ENCODE results near the gene GSDME.

GSDME gene

DNA sequence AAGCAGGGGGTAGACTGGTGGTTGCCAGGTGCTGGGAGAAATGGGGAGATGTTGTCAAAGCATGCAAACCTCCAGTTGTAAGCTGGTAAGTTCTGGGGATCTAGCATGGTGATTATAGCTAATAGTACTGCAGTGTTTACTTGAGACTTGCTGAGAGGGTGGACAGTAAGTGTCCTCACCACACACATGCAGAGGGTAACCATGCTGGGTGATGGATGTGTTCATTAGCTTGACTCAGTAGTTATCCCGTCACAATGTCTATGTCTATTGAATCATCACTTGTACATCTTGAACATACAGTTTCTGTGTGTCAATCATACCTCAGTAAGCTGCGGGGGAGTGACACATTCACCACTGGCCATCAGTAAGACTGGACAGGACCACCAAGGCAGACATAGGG is 42.1 kb downstream of the GSDME start:
- H3K36me3 ChIP-seq (ENCODE audit: control insufficient read depth, insufficient read depth, low read length) = no peaks in the 10 kb centered on the region
- no peaks in the 10 kb centered on the region for H3K4me1 ChIP-seq (ENCODE audit: control insufficient read depth, insufficient read depth, low read length)
- H3K27me3 ChIP-seq (ENCODE audit: control insufficient read depth, insufficient read depth, low read length) = no peaks in the 10 kb centered on the region
- no peak for DNase-seq (ENCODE audit: low read depth, low spot score)
- H3K4me3 ChIP-seq (ENCODE audit: low read length) = no peak overlapping the region
- no peak overlapping the region for H3K27ac ChIP-seq (ENCODE audit: low read length)
- no CpG with 5 or more reads among the region's 2 CpGs for WGBS (ENCODE audit: insufficient coverage, insufficient read length)
- H3K9me3 ChIP-seq (ENCODE audit: control insufficient read depth, insufficient read depth, low read length) = no peaks in the 10 kb centered on the region

- WGBS (ENCODE audit: insufficient coverage, insufficient read length) = no CpG with 5 or more reads among the region's 8 CpGs
- H3K27ac ChIP-seq (ENCODE audit: low read length) = no peak overlapping the region
- no peaks in the 10 kb centered on the region for H3K27me3 ChIP-seq (ENCODE audit: control insufficient read depth, insufficient read depth, low read length)
- no peaks in the 10 kb centered on the region for H3K9me3 ChIP-seq (ENCODE audit: control insufficient read depth, insufficient read depth, low read length)
- no peaks in the 10 kb centered on the region for H3K4me1 ChIP-seq (ENCODE audit: control insufficient read depth, insufficient read depth, low read length)
- no peaks in the 10 kb centered on the region for H3K36me3 ChIP-seq (ENCODE audit: control insufficient read depth, insufficient read depth, low read length)
- no peak for DNase-seq (ENCODE audit: low read depth, low spot score)
- no peak overlapping the region for H3K4me3 ChIP-seq (ENCODE audit: low read length)
Observed at GRCh38 chr7:24714676-24715010, 42.6 kb downstream of the GSDME start.

- Histone ChIP-seq H3K27me3 (ENCODE audit: control insufficient read depth, insufficient read depth, low read length) (no peaks in the 10 kb centered on the region), H3K4me1 (ENCODE audit: control insufficient read depth, insufficient read depth, low read length) (no peaks in the 10 kb centered on the region), H3K9me3 (ENCODE audit: control insufficient read depth, insufficient read depth, low read length) (no peaks in the 10 kb centered on the region), H3K36me3 (ENCODE audit: control insufficient read depth, insufficient read depth, low read length) (no peaks in the 10 kb centered on the region), H3K4me3 (ENCODE audit: low read length) (no peak overlapping the region), H3K27ac (ENCODE audit: low read length) (no peak overlapping the region)
- no peak for DNase-seq (ENCODE audit: low read depth, low spot score)
- no CpG with 5 or more reads among the region's 14 CpGs for WGBS (ENCODE audit: insufficient coverage, insufficient read length)
Observed at GRCh38 chr7:24713850-24714675, 43.2 kb downstream of the GSDME start.

DNA sequence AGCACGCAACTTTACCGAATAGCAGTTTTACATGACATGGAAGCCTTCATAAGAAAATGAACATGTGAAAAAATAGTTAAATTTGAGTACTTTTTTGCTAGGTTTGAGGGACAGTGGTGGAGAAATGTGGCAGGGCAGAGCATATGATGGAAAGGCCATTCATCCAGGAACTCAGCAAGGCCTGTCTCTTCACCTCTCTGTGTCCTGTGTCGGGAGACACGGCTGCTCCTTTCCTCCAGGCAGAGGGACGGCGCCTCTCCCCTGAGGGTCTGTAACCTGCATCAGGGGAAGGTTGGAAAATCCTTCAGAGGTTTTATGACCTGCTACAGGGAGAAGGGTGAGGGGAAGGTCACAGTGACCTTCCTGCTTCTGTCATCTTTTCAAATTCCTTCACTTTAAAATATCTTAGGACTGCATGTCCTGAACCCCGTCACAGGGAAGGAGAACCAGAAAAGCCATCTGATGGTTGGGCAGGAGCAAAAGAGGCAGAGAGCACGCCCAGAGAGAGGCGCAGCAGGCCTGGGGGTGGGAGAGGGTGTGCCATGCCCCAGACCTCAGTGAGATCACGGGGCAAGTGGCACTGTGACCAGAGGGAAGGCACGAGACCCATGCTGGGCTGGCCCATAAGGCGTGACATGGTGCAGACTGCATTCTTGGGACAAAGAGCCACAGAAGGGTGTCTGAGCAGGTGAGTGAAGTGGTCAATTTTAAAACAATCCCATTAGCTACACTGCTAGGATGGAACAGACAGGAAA is 44.0 kb downstream of the GSDME start:
- Histone ChIP-seq H3K36me3 (ENCODE audit: control insufficient read depth, insufficient read depth, low read length) (no peaks in the 10 kb centered on the region), H3K27ac (ENCODE audit: low read length) (no peak overlapping the region), H3K9me3 (ENCODE audit: control insufficient read depth, insufficient read depth, low read length) (no peaks in the 10 kb centered on the region), H3K27me3 (ENCODE audit: control insufficient read depth, insufficient read depth, low read length) (no peaks in the 10 kb centered on the region), H3K4me3 (ENCODE audit: low read length) (no peak overlapping the region), H3K4me1 (ENCODE audit: control insufficient read depth, insufficient read depth, low read length) (no peaks in the 10 kb centered on the region)
- no peak for DNase-seq (ENCODE audit: low read depth, low spot score)
- no CpG with 5 or more reads among the region's 12 CpGs for WGBS (ENCODE audit: insufficient coverage, insufficient read length)

DNA sequence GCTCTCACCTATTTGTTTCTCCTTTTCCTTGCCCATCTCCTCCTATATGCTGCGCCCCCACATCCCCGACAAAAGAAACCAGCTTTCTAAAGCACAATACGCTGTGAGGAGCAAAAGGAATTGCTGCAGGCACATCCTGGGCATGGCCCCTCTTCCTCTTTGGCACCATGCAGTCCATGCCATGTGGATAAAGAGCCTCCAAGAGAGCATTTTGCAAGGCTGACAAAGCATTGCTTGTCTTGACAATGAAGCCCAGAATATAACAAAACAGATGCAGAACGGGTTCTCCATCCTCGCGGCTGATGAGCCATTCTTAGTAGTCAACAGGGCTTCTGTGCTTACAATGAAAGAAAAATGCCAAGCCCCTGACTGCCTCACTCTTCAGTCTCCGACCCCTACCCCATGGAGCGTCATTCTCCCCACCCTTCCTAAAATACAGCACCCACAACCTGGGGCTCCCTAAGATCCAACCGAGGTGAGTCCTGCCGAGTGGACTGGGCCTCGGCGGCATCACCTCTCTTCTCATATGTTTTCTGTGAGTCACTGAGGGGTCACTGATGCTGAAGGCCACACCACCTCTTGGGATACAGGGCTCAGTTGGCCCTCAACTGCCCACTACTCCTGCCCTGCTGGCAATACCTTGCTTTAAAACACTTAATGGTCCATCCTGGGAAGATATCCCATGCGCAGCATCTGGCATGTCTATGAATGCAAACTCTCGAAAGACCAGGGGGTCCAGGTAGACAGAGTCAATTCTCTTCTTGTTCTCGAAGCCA is 47.5 kb downstream of the GSDME start:
- Histone ChIP-seq H3K36me3 (ENCODE audit: control insufficient read depth, insufficient read depth, low read length) (no peaks in the 10 kb centered on the region), H3K27me3 (ENCODE audit: control insufficient read depth, insufficient read depth, low read length) (no peaks in the 10 kb centered on the region), H3K9me3 (ENCODE audit: control insufficient read depth, insufficient read depth, low read length) (no peaks in the 10 kb centered on the region), H3K4me3 (ENCODE audit: low read length) (no peak overlapping the region), H3K4me1 (ENCODE audit: control insufficient read depth, insufficient read depth, low read length) (no peaks in the 10 kb centered on the region), H3K27ac (ENCODE audit: low read length) (no peak overlapping the region)
- DNase-seq (ENCODE audit: low read depth, low spot score) = no peak
- WGBS (ENCODE audit: insufficient coverage, insufficient read length) = no CpG with 5 or more reads among the region's 15 CpGs

DNA sequence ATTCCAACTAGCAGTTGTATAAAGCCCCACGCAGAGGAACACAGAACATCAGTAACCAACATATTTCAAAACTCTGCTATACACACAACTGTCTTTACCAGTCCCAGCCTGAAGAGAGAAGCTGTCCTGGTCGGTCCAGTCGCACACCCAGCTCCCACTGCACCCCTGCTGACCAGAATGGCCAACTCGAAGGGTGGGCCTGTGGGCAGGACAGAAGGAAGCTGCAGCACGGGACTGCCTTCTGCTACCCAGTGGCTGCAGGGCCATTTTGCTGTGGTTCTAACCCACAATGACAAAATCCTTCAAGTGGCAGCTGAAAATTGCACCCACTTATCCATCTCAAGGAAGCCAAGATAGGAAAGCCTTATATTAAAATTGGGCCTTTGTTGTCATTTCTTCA is 48.2 kb downstream of the GSDME start:
- no peaks in the 10 kb centered on the region for H3K4me1 ChIP-seq (ENCODE audit: control insufficient read depth, insufficient read depth, low read length)

DNA sequence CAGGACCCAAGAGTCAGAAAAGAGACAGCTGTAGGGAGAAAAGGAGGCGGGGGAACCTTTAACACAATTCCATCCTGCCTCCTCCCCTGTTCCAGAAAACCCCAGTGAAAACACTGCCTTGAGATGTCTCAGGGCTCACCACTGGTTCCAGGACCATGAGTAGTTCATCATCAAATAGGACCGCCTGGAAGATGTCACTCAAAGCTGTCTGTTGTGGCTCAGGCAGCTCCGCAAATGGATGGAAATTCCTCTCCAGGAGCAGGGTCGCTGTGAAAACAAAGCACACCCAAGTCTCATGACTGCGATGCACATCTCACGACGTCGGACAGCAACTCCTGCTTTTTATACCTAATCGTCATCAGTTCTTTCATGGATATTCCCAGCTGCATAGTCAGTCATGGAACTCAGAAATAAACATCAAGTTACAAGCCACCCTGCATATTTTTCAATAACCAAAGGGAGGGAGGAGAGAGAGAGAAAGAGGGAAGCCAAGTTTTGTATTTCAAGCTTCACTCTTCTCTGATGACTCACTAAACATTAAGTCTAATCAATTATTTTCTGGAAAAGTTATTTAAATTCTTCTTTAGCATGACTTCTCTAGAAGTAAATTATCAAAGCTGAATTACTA is 49.2 kb downstream of the GSDME start:
- no peaks in the 10 kb centered on the region for H3K4me1 ChIP-seq (ENCODE audit: control insufficient read depth, insufficient read depth, low read length)
- no peak for DNase-seq (ENCODE audit: low read depth, low spot score)
- no peaks in the 10 kb centered on the region for H3K27me3 ChIP-seq (ENCODE audit: control insufficient read depth, insufficient read depth, low read length)
- H3K36me3 ChIP-seq (ENCODE audit: control insufficient read depth, insufficient read depth, low read length) = no peaks in the 10 kb centered on the region
- no peaks in the 10 kb centered on the region for H3K9me3 ChIP-seq (ENCODE audit: control insufficient read depth, insufficient read depth, low read length)
- WGBS (ENCODE audit: insufficient coverage, insufficient read length) = no CpG with 5 or more reads among the region's 9 CpGs
- H3K4me3 ChIP-seq (ENCODE audit: low read length) = no peak overlapping the region
- H3K27ac ChIP-seq (ENCODE audit: low read length) = no peak overlapping the region

More for the DNA sequence above, 48.2 kb downstream of the GSDME start:
- no CpG with 5 or more reads among the region's 5 CpGs for WGBS (ENCODE audit: insufficient coverage, insufficient read length)
- Histone ChIP-seq H3K27me3 (ENCODE audit: control insufficient read depth, insufficient read depth, low read length) (no peaks in the 10 kb centered on the region), H3K36me3 (ENCODE audit: control insufficient read depth, insufficient read depth, low read length) (no peaks in the 10 kb centered on the region), H3K4me3 (ENCODE audit: low read length) (no peak overlapping the region), H3K27ac (ENCODE audit: low read length) (no peak overlapping the region), H3K9me3 (ENCODE audit: control insufficient read depth, insufficient read depth, low read length) (no peaks in the 10 kb centered on the region)
- DNase-seq (ENCODE audit: low read depth, low spot score) = no peak

DNA sequence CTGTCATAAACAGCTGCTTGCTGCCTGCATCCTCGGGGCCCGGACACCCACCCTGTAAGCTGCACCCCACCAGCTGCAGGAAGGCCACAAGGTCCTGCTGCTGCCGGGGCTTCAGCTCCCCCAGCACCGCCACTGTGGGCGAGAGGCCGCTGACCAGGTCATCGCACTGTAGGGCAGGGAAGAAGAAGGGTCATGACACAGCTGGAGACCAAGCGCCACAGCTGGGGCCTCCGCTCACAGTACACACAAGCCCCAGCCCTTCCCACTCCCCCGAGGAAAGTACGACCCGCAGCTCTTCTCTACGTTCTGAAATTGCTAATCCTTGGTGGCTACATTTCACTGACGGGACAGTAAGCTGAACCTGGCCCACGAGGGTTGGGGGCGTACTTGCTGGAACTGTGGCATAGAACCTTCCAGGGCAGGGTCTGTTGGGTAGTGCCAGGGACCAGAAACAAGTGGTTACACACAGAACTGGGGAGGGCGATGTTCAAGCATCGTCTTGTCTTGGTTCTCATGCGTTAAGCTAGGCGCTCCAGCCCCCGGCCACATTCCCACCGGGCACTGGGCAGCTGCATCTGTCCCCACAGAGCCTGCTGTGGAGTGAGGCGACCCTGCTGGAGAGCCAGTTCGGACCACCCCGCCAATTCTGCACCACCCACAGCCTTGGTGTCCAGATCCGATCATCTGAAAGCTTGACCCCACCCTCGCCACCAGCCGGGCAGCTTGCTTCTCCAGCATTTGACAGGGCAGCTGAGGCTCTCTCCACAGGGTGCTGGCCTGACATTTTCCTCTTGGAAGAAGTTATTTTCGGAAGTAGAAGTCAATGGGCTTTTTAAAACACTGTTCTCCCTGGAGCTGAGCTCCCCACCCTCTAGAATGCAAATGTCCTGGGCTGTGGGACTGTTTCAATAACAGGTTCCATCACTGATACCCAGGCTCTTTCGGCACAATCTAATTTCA is 50.8 kb downstream of the GSDME start:
- no peaks in the 10 kb centered on the region for H3K9me3 ChIP-seq (ENCODE audit: control insufficient read depth, insufficient read depth, low read length)
- H3K4me3 ChIP-seq (ENCODE audit: low read length) = no peak overlapping the region
- H3K27ac ChIP-seq (ENCODE audit: low read length) = no peak overlapping the region
- no peaks in the 10 kb centered on the region for H3K27me3 ChIP-seq (ENCODE audit: control insufficient read depth, insufficient read depth, low read length)
- DNase-seq (ENCODE audit: low read depth, low spot score) = no peak
- no peaks in the 10 kb centered on the region for H3K36me3 ChIP-seq (ENCODE audit: control insufficient read depth, insufficient read depth, low read length)
- H3K4me1 ChIP-seq (ENCODE audit: control insufficient read depth, insufficient read depth, low read length) = no peaks in the 10 kb centered on the region
- WGBS (ENCODE audit: insufficient coverage, insufficient read length) = no CpG with 5 or more reads among the region's 30 CpGs

- H3K27ac ChIP-seq (ENCODE audit: low read length) = no peak overlapping the region
- no peaks in the 10 kb centered on the region for H3K27me3 ChIP-seq (ENCODE audit: control insufficient read depth, insufficient read depth, low read length)
- WGBS (ENCODE audit: insufficient coverage, insufficient read length) = no CpG with 5 or more reads among the region's 5 CpGs
- no peak for DNase-seq (ENCODE audit: low read depth, low spot score)
- no peaks in the 10 kb centered on the region for H3K4me1 ChIP-seq (ENCODE audit: control insufficient read depth, insufficient read depth, low read length)
- no peaks in the 10 kb centered on the region for H3K9me3 ChIP-seq (ENCODE audit: control insufficient read depth, insufficient read depth, low read length)
- H3K36me3 ChIP-seq (ENCODE audit: control insufficient read depth, insufficient read depth, low read length) = no peaks in the 10 kb centered on the region
- H3K4me3 ChIP-seq (ENCODE audit: low read length) = no peak overlapping the region
Observed at GRCh38 chr7:24705461-24705954, 51.8 kb downstream of the GSDME start.
